Measurements from ENCODE around the gene CXCR3.
A peak's percentile ranks its signal among the peaks of the same experiment; 100 is the strongest.
"Not testable (repeated sequence)": the region's sequence is repeated elsewhere in the genome, so short reads cannot be mapped to it uniquely, and the experiment has no call there.

Gene CXCR3

GRCh38 chrX:71607488-71607887, 10.8 kb downstream of the CXCR3 start:
- DNase-seq: no peak

- peak; percentile 19 for DNase-seq
Measured at GRCh38 chrX:71606536-71607216, 11.6 kb downstream of the CXCR3 start.

GRCh38 chrX:71604796-71605568, 13.3 kb downstream of the CXCR3 start:
- no peak for DNase-seq

GRCh38 chrX:71604141-71604540, 14.2 kb downstream of the CXCR3 start:
- DNase-seq: no peak

- DNase-seq: no peak
Measured at GRCh38 chrX:71603618-71604017, 14.7 kb downstream of the CXCR3 start.

GRCh38 chrX:71599965-71600364, 18.3 kb downstream of the CXCR3 start:
- no peak for DNase-seq

- DNase-seq: not testable (repeated sequence)
Measured at GRCh38 chrX:71593210-71593609, 25.1 kb downstream of the CXCR3 start.

- DNase-seq: no peak
Measured at GRCh38 chrX:71586929-71587328, 31.4 kb downstream of the CXCR3 start.

GRCh38 chrX:71581210-71581609, 37.1 kb downstream of the CXCR3 start:
- DNase-seq: no peak

GRCh38 chrX:71579990-71580380, 38.3 kb downstream of the CXCR3 start:
- no peak for DNase-seq

- DNase-seq: no peak
Measured at GRCh38 chrX:71579136-71579989, 38.9 kb downstream of the CXCR3 start.

GRCh38 chrX:71578253-71579135, 39.8 kb downstream of the CXCR3 start, which contains the start of gene GCNA:
Gene GCNA, plus strand, starts transcription at chrX:71578437. Its CDS starts 2,385 bp downstream, at chrX:71580822.
- DNase-seq: no peak

- DNase-seq: no peak
Measured at GRCh38 chrX:71577682-71578081, 40.6 kb downstream of the CXCR3 start.

GRCh38 chrX:71573590-71573989, 44.7 kb downstream of the CXCR3 start:
- no peak for DNase-seq

- not testable (repeated sequence) for DNase-seq
Measured at GRCh38 chrX:71571390-71571789, 46.9 kb downstream of the CXCR3 start.

All from NCI-H82 (cell line).